GM12878 (cell line): ENCODE results near the gene CFAP57.

Source experiments
- ASH2L ChIP-seq: fragments of 300-600, 200-600 bp; sonication (generic); IDR thresholded peaks from 2 replicates; pipeline ENCODE4 v1.6.1; 2017; ENCODE audit warnings: low read depth, mild to moderate bottlenecking, borderline replicate concordance
- EGR1 ChIP-seq, 2 experiments: IDR thresholded peaks; 1 replicate in 1 of 2; 2 replicates in 1 of 2; pipeline ENCODE4 v1.6.1; 2011 to 2012; ENCODE audit warnings: low read depth in 2 of 2, low read length in 2 of 2, borderline replicate concordance in 1 of 2, mild to moderate bottlenecking in 1 of 2, moderate library complexity in 1 of 2
- EZH2 ChIP-seq: IDR thresholded peaks from 2 replicates; pipeline ENCODE4 v1.6.1; 2012; ENCODE audit warnings: low read depth, mild to moderate bottlenecking, control low read depth, inconsistent platforms, low read length, borderline replicate concordance; ENCODE audit not compliant: control insufficient read depth
- FOXM1 ChIP-seq: IDR thresholded peaks from 2 replicates; pipeline ENCODE4 v1.6.1; 2012; ENCODE audit warnings: low read depth, mild to moderate bottlenecking, inconsistent platforms, low read length, moderate library complexity
- GABPA ChIP-seq: IDR thresholded peaks from 2 replicates; pipeline ENCODE4 v1.6.1; 2014; ENCODE audit warnings: antibody characterized with exemption, low read depth, mild to moderate bottlenecking, inconsistent platforms
- GATAD2B ChIP-seq: fragments of 450-650 bp; conservative IDR thresholded peaks from 2 replicates; pipeline ENCODE4 v1.6.1; 2017; ENCODE audit warnings: low read depth, mild to moderate bottlenecking, moderate library complexity
- JUND ChIP-seq: IDR thresholded peaks from 2 replicates; pipeline ENCODE4 v1.6.1; 2012; ENCODE audit warnings: low read depth, mild to moderate bottlenecking, low read length, improper control_type of control experiment, moderate library complexity
- RAD21 ChIP-seq: IDR thresholded peaks from 2 replicates; pipeline ENCODE4 v1.6.1; 2011; ENCODE audit warnings: mild to moderate bottlenecking, low read depth, low read length, moderate library complexity; ENCODE audit not compliant: insufficient read depth
- REST ChIP-seq: IDR thresholded peaks from 2 replicates; pipeline ENCODE4 v1.6.1; 2012; ENCODE audit warnings: mild to moderate bottlenecking, low read depth, low read length
- TF ChIP-seq, protein P1 (sequence below): fragments of 450-650 bp; IDR thresholded peaks from 2 replicates; pipeline ENCODE4 v1.6.1; 2014; ENCODE audit warnings: mild to moderate bottlenecking
- TF ChIP-seq, protein P2 (sequence below), 3 experiments: IDR thresholded peaks in 2 of 3; conservative IDR thresholded peaks in 1 of 3; 2 replicates each; pipeline ENCODE4 v1.5.1; 2011; ENCODE audit warnings: low read depth in 3 of 3, low read length in 3 of 3, mild to moderate bottlenecking in 3 of 3, control low read depth in 2 of 3, moderate library complexity in 2 of 3, inconsistent platforms in 1 of 3, mixed read lengths in 1 of 3; ENCODE audit not compliant: control insufficient read depth in 2 of 3, insufficient read depth in 1 of 3; ENCODE audit errors: extremely low read depth in 1 of 3
- TF ChIP-seq, protein P3 (sequence below): IDR thresholded peaks from 2 replicates; pipeline ENCODE4 v1.6.1; 2012; ENCODE audit warnings: low read depth, low read length, improper control_type of control experiment

DNA sequence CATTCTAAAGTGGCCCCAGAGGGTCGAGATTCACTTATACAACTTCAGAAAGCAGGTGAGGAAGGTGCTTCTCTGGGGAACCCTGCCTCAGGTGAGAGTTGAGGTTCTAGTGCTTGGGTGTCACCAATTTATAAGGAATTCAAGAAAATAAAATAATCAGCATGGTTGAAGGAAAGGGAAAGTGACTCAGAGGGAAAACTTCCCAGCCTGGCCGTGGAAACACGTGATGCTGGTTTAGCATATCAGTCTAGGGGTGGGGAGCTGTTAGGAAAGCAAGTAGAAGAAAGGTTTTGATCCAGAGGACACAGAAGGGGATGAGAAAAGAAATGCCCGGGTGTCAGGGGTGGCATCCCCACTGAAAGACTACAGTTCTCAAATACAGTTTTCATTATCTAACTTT lies 59.9 kb downstream of the CFAP57 start:
- TF ChIP-seq, protein P1, sequence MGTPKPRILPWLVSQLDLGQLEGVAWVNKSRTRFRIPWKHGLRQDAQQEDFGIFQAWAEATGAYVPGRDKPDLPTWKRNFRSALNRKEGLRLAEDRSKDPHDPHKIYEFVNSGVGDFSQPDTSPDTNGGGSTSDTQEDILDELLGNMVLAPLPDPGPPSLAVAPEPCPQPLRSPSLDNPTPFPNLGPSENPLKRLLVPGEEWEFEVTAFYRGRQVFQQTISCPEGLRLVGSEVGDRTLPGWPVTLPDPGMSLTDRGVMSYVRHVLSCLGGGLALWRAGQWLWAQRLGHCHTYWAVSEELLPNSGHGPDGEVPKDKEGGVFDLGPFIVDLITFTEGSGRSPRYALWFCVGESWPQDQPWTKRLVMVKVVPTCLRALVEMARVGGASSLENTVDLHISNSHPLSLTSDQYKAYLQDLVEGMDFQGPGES = no peak
- no peak for TF ChIP-seq EZH2
- TF ChIP-seq, protein P2, sequence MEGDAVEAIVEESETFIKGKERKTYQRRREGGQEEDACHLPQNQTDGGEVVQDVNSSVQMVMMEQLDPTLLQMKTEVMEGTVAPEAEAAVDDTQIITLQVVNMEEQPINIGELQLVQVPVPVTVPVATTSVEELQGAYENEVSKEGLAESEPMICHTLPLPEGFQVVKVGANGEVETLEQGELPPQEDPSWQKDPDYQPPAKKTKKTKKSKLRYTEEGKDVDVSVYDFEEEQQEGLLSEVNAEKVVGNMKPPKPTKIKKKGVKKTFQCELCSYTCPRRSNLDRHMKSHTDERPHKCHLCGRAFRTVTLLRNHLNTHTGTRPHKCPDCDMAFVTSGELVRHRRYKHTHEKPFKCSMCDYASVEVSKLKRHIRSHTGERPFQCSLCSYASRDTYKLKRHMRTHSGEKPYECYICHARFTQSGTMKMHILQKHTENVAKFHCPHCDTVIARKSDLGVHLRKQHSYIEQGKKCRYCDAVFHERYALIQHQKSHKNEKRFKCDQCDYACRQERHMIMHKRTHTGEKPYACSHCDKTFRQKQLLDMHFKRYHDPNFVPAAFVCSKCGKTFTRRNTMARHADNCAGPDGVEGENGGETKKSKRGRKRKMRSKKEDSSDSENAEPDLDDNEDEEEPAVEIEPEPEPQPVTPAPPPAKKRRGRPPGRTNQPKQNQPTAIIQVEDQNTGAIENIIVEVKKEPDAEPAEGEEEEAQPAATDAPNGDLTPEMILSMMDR (IDR thresholded peaks at IDR 0.05 in 2 of 3, conservative IDR thresholded peaks at IDR 0.05 in 1 of 3; ENCODE audit: control insufficient read depth in 2 of 3, extremely low read depth in 1 of 3, insufficient read depth in 1 of 3, low read depth in 3 of 3, low read length in 3 of 3) = no peak
- TF ChIP-seq JUND = no peak
- no peak for TF ChIP-seq ASH2L
- TF ChIP-seq, protein P3, sequence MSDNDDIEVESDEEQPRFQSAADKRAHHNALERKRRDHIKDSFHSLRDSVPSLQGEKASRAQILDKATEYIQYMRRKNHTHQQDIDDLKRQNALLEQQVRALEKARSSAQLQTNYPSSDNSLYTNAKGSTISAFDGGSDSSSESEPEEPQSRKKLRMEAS = no peak
- TF ChIP-seq REST = no peak
- no peak for TF ChIP-seq EGR1 (IDR thresholded peaks at IDR 0.05; ENCODE audit: borderline replicate concordance in 1 of 2, low read depth in 2 of 2, low read length in 2 of 2)
- TF ChIP-seq RAD21 = no peak
- TF ChIP-seq GABPA = no peak
- TF ChIP-seq GATAD2B = no peak
- no peak for TF ChIP-seq FOXM1
